Astrocyte (in vitro differentiated cells and primary cell): ENCODE data around the gene FOSL2.

Source experiments
- EZH2 ChIP-seq: IDR thresholded peaks from 2 replicates; pipeline ENCODE4 v1.6.1; 2012; ENCODE audit warnings: mild to moderate bottlenecking, low read length, inconsistent platforms; ENCODE audit not compliant: insufficient read depth
- TF ChIP-seq, protein P1 (sequence below): IDR thresholded peaks from 2 replicates; pipeline ENCODE4 v1.5.1; 2011; ENCODE audit warnings: low read depth, mild to moderate bottlenecking, inconsistent platforms, low read length, moderate library complexity; ENCODE audit not compliant: insufficient read depth

DNA sequence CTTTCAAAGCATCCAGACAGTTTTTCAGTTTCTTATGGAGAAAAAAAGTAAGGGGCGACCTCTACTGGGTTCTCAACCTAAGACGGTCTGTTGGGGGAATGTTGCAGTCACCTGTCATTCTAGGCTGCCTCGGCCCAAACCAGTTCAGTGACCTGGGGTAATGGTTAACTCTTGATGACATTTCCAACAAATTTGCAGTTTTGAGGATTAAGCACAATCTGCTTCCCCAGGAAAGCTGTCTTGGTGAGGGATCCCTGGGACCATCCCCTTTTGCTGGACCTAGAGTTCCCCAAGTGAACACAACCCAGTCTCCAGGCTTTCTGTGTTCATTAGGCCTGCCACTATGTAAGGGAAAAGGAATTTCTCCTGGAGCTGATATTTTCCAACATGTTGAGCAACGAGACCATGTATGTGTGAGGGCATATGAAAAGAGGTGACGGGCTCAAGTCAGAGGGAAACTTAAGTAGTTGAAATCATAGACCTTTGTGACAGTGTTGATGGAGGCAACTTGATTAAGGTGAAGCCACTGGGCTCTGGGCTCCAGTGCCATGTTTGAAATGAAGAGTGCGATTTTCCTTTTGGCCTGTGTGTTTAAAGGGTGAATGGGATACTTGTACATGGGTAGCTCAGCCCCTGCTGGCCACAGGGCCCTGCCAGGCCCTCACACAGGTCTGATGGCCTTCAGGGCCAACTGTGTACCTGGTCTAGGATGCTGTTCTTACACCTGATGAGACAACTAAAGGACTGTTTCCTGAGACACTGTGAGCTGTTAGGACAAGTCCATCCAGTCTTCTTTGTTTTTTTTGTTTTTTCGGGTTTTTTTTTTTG, 27.0 kb downstream of the FOSL2 start:
- TF ChIP-seq, protein P1, sequence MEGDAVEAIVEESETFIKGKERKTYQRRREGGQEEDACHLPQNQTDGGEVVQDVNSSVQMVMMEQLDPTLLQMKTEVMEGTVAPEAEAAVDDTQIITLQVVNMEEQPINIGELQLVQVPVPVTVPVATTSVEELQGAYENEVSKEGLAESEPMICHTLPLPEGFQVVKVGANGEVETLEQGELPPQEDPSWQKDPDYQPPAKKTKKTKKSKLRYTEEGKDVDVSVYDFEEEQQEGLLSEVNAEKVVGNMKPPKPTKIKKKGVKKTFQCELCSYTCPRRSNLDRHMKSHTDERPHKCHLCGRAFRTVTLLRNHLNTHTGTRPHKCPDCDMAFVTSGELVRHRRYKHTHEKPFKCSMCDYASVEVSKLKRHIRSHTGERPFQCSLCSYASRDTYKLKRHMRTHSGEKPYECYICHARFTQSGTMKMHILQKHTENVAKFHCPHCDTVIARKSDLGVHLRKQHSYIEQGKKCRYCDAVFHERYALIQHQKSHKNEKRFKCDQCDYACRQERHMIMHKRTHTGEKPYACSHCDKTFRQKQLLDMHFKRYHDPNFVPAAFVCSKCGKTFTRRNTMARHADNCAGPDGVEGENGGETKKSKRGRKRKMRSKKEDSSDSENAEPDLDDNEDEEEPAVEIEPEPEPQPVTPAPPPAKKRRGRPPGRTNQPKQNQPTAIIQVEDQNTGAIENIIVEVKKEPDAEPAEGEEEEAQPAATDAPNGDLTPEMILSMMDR: no peak
- no peak for TF ChIP-seq EZH2
